NCI-H69 (cell line): ENCODE results near the gene MC3R.

Experiments
- DNase-seq: peaks from one replicate; lab custom pipeline; 2025; lab: John Stamatoyannopoulos, UW

MC3R gene

GRCh38 chr20:56249956-56250355, 1.4 kb downstream of the MC3R start:
- DNase-seq, result no peak

GRCh38 chr20:56257604-56258003, 9.1 kb downstream of the MC3R start:
- no peak for DNase-seq

GRCh38 chr20:56259948-56260347, 11.4 kb downstream of the MC3R start:
- DNase-seq, result no peak

GRCh38 chr20:56268536-56268935, 20.0 kb downstream of the MC3R start:
- DNase-seq, result no peak

DNA sequence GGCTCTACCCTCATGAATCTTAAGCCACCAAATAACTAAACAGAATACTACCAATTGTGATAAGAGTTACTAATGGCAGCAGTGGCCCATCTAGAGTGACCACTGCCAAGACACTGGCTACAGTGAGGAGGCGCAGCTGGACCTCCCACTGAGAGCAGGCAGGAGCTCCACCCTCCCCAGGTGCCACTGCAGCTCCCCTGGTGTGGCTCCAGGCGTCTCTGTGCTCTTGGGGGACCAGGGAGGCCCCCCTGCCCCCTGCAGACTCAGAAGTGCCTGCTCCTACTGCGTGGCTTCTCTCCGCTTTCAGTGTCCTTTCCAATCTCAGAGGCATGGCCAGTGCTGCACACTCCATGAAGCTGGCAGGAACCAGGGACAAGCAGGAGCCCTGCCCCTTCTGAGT, 23.4 kb downstream of the MC3R start:
- DNase-seq, result no peak

GRCh38 chr20:56273491-56273890, 25.0 kb downstream of the MC3R start:
- no peak for DNase-seq

DNA sequence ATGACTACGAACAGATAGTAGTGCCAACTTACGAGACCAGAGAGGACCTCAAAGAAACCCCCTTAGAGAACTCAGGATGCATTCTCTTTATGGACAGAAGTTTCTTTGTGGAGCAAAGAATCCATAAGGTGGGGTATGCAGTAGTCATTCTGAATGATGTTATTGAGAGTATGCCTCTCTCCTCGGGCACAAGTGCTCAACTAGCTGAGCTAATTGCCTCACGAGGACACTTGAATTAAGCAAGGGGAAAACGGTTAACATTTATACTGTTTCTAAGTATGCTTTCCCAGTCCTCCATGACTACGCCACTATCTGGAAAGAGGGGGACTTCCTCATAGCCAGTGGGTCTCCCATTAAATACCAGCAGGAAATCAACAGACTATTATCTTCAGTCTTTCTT, 25.6 kb downstream of the MC3R start:
- DNase-seq, result no peak

DNA sequence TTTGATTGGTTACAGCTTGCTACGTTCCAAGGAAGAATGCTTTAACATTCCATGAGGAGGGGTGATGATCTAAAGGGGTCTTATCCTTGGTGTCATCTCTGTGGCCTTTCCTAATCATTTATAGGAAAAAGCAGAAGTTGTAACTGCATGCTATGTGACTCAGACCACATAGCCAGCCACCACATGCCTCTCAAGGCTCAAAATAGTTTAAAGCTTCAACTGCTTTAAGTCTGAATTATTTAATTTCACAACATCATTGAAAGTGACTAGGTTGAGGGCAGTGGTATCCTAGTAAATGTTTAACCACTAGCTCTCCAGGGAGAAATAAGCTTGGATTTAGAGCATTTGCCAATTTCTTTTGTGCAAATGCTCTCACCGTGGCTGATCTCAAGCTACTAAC, 29.7 kb downstream of the MC3R start:
- DNase-seq, result no peak

- no peak for DNase-seq
These were observed 37.0 kb downstream of the MC3R start for GRCh38 chr20:56285496-56285895.

DNA sequence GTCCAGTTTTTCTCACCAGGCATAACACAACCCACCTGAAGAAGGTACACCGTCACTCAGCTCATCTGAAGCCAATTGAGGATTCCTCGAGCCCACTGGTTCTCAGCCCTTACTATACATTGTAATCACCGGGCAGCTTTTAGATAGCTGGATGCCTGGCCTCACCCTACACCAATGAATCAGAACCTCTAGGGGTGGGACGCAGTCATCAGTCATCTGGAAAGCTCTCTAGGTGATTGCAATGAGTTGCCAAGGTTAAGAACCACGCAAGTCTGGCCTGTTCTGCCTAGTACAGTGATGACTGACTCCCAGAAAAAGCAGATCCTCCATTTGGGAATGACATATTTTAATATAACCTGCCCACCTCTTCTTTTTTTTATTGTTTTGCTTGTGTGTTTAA, 41.1 kb downstream of the MC3R start:
- no peak for DNase-seq

DNA sequence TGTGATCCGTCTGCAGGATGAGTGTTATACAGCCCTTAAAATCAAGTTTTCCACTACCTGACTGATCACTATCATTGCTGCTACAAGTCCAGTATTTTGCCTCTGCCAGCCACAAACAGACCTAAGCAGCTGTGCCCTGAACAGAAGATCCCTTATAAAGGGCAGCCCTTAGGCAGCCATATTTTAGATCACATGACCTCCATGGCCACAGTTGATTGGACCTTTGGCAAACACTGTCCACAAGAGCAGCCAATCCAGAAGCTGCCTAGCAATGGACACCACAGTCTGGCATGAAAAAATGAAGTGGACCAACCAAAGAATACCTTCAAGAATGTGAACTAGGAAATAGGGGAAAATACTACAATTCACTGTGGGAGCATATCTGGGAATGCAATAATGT, 50.8 kb downstream of the MC3R start:
- no peak for DNase-seq
